Measurements from ENCODE around the gene IER2.
A peak's percentile ranks its signal among the peaks of the same experiment; 100 is the strongest.

Gene IER2

GRCh38 chr19:13150187-13150930, at the start of gene IER2, which contains the start of gene STX10:
IER2 (plus strand) TSS chr19:13150411; CDS start chr19:13153187, 2,776 bp downstream.
STX10 (minus strand) TSS chr19:13150375; CDS start chr19:13150173, 202 bp downstream.
- peak; percentile 98 for DNase-seq (ENCODE audit: low read depth)

GRCh38 chr19:13100841-13101589, 49.2 kb upstream of the IER2 start:
- no peak for DNase-seq (ENCODE audit: low read depth)

GRCh38 chr19:13101590-13102415, 48.4 kb upstream of the IER2 start:
- DNase-seq (ENCODE audit: low read depth) = no peak

GRCh38 chr19:13102416-13102665, 47.9 kb upstream of the IER2 start:
- no peak for DNase-seq (ENCODE audit: low read depth)

- DNase-seq (ENCODE audit: low read depth) = peak; percentile 53
Observed at GRCh38 chr19:13102666-13103580, 47.3 kb upstream of the IER2 start, which contains the start of gene LYL1. LYL1 (minus strand) TSS chr19:13102858; CDS start chr19:13101171, 1,687 bp downstream.

- no peak for DNase-seq (ENCODE audit: low read depth)
Observed at GRCh38 chr19:13103581-13104359, 46.4 kb upstream of the IER2 start.

- DNase-seq (ENCODE audit: low read depth) = no peak
Observed at GRCh38 chr19:13104360-13104847, 45.8 kb upstream of the IER2 start.

- DNase-seq (ENCODE audit: low read depth) = no peak
Observed at GRCh38 chr19:13104848-13105711, 45.1 kb upstream of the IER2 start.

- no peak for DNase-seq (ENCODE audit: low read depth)
Observed at GRCh38 chr19:13109361-13110098, 40.7 kb upstream of the IER2 start.

GRCh38 chr19:13110099-13110610, 40.1 kb upstream of the IER2 start:
- DNase-seq (ENCODE audit: low read depth) = no peak

- DNase-seq (ENCODE audit: low read depth) = no peak
Observed at GRCh38 chr19:13112555-13112954, 37.7 kb upstream of the IER2 start.

GRCh38 chr19:13115936-13116281, 34.3 kb upstream of the IER2 start:
- no peak for DNase-seq (ENCODE audit: low read depth)

GRCh38 chr19:13116282-13117175, 33.7 kb upstream of the IER2 start, which contains the start of gene TRMT1:
TRMT1 (minus strand) TSS chr19:13116740; CDS start chr19:13116399, 341 bp downstream.
- peak; percentile 95 for DNase-seq (ENCODE audit: low read depth)

GRCh38 chr19:13117176-13117771, 32.9 kb upstream of the IER2 start:
- DNase-seq (ENCODE audit: low read depth) = no peak

- DNase-seq (ENCODE audit: low read depth) = peak; percentile 88
Observed at GRCh38 chr19:13117772-13118423, 32.3 kb upstream of the IER2 start, which contains the start of gene NACC1. NACC1 (plus strand) TSS chr19:13118264; CDS start chr19:13135208, 16,944 bp downstream.

- peak; percentile 55 for DNase-seq (ENCODE audit: low read depth)
Observed at GRCh38 chr19:13118424-13119193, 31.6 kb upstream of the IER2 start.

Measured in iris pigment epithelial cell (primary cell).